Left ventricle myocardium superior (tissue), 1 donor: Measurements from ENCODE around the gene GRIK5. TPM values are rescaled to one million over a fixed set of nuclear protein-coding genes. Genes with fewer than 3 reads are reported as not detected.

Experiments
- total RNA-seq: library from RNA; stranded (reverse); fragmentation: NEBNext Ultra II Directional; extraction: Animal tissue kit (Norgen Biotek cat#: 25700); gene quantifications from one replicate; pipeline ENCODE4 v1.2.1, GENCODE V29; 2021
- donor health status: DM: no; HTN: yes; CAD: no; lungs with severe emphysema.

GRIK5 gene
- total RNA-seq, 1 donor from 2014 or later = 5.4 TPM

Other genes starting within 250 kb of the GRIK5 start
- not detected for gene LYPD4, start 225.5 kb downstream of the GRIK5 start, total RNA-seq
- not detected for gene DMRTC2, start 225.2 kb downstream of the GRIK5 start, total RNA-seq
- 559 TPM for gene RPS19, start 210.0 kb downstream of the GRIK5 start, total RNA-seq
- gene CD79A, start 192.9 kb downstream of the GRIK5 start, total RNA-seq = not detected
- 26.9 TPM for gene ARHGEF1, start 187.0 kb downstream of the GRIK5 start, total RNA-seq
- not detected for gene ERFL, start 141.8 kb downstream of the GRIK5 start, total RNA-seq
- 61.0 TPM for gene RABAC1, start 110.9 kb downstream of the GRIK5 start, total RNA-seq
- gene ATP1A3, start 76.0 kb downstream of the GRIK5 start, total RNA-seq = 416 TPM
- 10.2 TPM for gene ZNF574, start 6.0 kb upstream of the GRIK5 start, total RNA-seq
- gene POU2F2, start 62.2 kb upstream of the GRIK5 start, total RNA-seq = 1.8 TPM
- 17.2 TPM for gene DEDD2, start 147.5 kb upstream of the GRIK5 start, total RNA-seq
- gene ZNF526, start 150.1 kb upstream of the GRIK5 start, total RNA-seq = 6.7 TPM
- gene GSK3A, start 172.4 kb upstream of the GRIK5 start, total RNA-seq = 40.0 TPM
- 46.0 TPM for gene ERF, start 184.9 kb upstream of the GRIK5 start, total RNA-seq
- gene CIC, start 199.0 kb upstream of the GRIK5 start, total RNA-seq = 37.1 TPM
- not detected for gene PRR19, start 231.9 kb upstream of the GRIK5 start, total RNA-seq
- 2.6 TPM for gene PAFAH1B3, start 232.4 kb upstream of the GRIK5 start, total RNA-seq
- gene TMEM145, start 243.1 kb upstream of the GRIK5 start, total RNA-seq = 0.64 TPM